NT2/D1 (cell line): Measurements from ENCODE around the gene NAA10.

Source experiments
- YY1 ChIP-seq: IDR thresholded peaks from 2 replicates; pipeline ENCODE4 v1.6.1; 2011; ENCODE audit not compliant: insufficient read length, insufficient read depth
- ZNF274 ChIP-seq: IDR thresholded peaks from 2 replicates; pipeline ENCODE4 v1.6.1; 2011; ENCODE audit warnings: mild to moderate bottlenecking, low read depth, low read length

- no peak for TF ChIP-seq ZNF274
- no peak for TF ChIP-seq YY1
These were observed 24.4 kb downstream of the NAA10 start for GRCh38 chrX:153910446-153910845.
